Measurements from ENCODE around the gene DNAJC18.
A peak's percentile ranks its signal among the peaks of the same experiment; 100 is the strongest.
"Not testable (repeated sequence)": the region's sequence is repeated elsewhere in the genome, so short reads cannot be mapped to it uniquely, and the experiment has no call there.

DNAJC18 gene

DNA sequence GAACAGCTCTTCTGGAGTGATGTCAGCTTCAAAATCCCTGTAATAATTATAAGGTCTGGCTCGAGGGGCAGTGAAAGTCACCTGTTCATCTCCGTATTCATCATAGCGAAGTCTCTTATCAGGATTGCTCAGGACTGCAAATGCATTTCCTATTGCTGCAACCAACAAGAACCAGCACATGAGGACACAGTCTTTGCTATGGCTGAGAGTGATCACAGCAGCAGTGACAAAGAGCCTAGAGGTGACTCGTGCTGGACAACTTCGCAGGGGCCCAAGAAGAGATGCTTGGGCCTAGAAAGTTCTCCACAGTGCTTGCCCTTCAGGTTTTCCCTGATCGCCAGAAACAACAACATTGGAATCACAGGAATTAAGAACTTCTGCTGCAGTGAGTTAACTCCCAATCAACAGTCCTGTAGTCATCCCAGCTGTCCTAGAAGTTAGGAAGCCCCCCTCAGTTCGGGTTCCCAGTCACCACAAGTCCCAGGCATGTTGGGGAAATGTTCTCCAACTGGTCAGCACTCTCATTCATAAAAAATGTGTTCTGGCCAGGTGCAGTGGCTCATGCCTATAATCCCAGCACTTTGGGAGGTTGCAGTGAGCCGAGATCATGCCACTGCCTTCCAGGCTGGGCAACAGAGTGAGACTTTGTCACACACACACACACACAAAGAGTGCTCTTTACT is 13.0 kb downstream of the DNAJC18 start:
- peak; percentile 57 for DNase-seq (ENCODE audit: low read depth)

DNA sequence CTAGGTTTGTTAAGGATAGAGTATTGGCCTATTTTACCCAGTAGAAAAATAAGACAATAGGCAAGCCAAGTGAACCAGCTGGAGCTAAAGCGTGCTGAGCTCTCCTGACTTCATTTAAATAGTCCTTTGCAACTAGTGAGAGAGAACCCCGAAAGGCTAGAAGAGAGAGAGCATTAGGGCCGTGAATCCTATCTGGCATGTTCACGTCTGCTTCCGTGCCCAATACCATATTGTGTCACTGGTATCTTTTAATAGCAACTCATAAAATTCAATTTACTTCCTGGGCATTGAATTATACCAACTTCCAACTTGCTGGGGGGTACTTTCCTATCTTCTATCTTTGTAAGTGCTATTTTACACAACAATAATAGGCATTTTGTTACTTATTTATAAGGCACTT is 13.8 kb downstream of the DNAJC18 start:
- DNase-seq (ENCODE audit: low read depth) = no peak

DNA sequence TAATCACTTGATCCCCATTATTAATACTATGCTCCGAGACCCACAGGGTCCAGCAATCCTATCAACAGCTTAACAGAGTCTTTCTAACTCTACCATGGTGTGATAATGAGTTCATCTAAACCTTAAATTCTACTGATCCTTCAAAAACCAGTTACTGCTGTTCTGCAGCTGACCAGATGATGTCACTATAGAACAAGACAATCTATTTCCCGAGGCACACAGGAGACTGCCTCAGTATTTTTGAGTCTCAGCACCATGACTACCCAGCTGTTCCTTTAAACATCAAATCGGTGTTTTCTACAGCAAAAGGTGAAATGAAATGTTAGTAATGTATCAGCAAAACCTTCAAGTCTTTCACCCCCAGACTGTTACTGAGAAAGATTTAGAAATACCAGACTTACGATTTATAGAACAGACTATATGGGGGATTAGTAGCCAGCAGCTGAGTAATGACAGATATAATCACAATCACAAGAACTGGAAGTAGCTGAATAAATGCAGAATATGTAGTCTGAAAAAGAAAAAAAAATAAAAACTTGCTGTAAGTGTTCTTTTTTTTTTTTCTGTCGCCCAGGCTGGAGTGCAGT is 16.9 kb downstream of the DNAJC18 start:
- DNase-seq (ENCODE audit: low read depth) = peak; percentile 27

DNA sequence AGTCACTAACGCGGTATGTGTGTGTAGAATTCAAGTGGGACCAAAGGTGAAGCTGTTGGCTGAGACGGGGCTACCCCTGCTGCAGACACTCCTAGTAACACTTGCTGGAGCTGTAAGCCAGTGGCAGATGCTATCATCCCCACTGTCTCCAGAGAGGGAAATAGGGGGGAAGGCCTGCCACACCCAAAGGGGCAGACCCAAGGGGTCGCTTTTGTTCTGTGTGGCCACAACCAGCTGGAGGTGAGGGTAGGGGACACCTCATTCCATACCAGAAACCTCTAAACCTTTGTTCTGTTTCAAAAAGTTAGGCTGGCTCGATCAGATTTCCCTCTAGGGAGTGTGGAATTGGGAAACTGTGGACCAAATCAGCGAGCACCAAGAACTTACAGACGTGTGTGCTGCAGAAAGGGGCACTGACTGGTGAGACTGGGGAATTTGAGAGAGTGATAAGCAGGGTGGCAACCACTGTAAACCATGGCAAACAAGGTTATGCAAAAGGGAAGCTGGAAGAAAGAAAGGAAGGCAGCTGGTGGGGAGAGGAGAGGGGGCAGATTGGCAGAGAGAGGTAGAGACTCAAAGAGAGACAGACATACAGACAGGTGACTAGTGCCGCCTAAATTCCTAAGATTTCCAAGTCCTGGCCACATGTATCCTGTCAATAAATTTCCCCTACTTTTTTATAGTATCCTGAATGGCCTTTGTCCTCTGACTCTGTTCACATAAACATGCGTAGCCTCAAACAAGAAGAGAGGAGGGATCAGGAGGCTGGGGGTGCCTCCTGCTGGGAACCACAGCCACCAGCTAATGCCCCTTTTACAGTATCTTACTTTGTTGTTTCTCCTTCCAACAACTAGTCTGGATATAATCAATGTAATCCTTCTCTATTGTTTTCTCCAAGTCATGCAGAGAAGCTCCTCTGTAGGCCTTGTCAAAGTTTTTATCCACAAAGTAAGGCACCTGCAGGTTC is 19.8 kb downstream of the DNAJC18 start:
- no peak for DNase-seq (ENCODE audit: low read depth)

DNA sequence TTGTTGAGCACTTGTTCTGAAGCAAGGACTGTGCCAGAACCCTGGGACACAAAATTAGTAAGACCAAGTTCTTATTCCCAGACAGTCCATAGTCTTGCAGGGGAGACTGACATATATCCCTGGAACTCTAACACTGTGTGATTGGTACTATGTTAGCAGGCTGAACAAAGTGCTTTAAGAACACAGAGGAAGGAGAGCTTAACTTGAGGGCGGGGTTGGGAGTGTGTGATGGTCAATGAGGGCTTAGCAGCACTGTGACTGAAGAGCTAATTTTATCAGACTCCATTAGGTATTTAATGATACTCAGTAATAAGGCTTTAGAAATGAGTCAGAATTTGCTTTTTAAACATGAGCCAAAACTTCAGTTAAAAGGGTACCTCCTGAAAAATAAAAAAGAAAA is 20.5 kb downstream of the DNAJC18 start:
- DNase-seq (ENCODE audit: low read depth) = no peak

DNA sequence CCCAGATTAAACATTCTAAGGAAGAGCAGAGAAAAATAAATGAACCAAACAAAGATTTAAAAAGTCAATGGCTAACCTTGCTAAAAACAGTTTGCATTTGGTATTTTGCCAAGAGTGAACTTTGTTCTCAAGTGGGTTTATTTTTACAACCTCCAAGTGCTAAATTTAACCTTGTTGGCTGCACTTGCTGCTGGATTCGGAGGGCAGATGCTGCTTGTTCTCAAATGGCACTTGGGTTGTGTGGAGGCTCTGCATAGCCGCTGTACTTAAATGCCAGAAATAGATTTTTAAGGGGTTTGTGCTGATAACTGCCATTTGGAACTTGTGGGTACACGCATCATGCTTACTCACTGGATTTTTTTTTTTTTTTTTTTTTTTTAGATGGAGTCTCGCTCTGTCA is 22.1 kb downstream of the DNAJC18 start:
- DNase-seq (ENCODE audit: low read depth) = no peak

DNA sequence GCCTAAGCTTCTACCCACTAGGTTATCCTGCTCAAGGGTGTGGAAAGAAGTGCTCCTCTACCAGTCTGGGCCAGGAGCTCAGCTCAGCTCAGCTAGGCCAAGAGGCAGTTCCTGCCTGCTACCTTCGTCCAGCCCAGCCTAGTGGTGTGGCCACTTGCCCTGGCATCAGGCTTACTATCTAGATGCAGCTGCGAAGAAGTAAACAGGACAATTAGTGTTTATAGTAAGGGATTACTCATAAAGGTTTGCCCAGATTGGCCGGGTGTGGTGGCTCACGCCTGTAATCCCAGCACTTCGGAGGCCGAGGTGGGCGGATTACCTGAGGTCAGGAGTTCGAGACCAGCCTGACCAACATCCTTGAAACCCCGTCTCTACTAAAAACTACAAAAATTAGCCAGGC is 22.7 kb downstream of the DNAJC18 start:
- DNase-seq (ENCODE audit: low read depth) = no peak

DNA sequence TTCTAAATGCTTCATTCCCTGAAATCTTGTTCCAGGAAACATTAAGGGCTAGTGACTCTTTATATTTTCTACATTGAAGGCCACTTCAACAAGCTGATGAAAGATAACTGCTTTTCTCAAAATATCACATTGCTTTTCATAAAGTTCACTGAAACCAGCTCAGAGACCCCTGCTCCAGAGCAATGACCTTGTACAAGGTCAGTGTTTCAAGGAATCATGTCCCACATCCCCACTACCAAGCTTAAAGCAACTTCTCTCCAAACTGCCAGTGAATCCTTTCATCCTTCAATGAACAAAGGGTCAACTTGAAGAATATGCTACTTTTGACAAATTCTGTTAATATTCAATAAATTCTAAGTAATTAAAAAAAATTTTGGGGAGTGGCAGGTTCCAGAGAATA is 23.5 kb downstream of the DNAJC18 start:
- no peak for DNase-seq (ENCODE audit: low read depth)

DNA sequence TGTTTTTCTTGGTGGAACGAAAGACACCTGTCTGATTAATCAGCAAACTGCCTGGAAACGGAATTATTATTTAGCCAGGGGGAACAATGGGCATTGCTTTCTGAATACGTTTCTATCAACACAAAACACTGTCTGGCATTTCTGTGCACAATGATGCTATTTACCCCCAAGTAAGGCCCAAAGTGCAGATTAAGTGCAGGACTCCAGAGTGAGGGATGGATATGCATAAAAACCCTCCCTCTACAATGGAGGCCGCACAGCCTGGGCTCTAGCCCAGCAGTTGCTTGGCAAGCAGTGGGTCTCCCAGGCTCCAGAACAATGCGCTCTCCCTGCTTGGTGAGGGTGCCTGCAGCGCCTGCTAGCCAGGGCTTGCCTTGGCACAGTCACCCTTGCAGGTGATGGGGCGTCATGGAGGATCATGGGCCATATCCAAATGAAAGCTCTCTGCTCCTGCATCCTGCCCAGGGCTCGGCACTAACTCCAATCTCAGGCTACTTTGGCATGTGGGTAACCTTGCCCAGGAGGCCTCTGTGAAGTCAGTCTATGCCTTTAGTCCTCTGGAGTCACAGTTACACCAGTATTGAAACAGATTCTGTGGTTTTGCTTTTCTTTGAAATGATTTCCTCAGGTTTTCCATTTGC is 24.0 kb downstream of the DNAJC18 start:
- DNase-seq (ENCODE audit: low read depth) = no peak

DNA sequence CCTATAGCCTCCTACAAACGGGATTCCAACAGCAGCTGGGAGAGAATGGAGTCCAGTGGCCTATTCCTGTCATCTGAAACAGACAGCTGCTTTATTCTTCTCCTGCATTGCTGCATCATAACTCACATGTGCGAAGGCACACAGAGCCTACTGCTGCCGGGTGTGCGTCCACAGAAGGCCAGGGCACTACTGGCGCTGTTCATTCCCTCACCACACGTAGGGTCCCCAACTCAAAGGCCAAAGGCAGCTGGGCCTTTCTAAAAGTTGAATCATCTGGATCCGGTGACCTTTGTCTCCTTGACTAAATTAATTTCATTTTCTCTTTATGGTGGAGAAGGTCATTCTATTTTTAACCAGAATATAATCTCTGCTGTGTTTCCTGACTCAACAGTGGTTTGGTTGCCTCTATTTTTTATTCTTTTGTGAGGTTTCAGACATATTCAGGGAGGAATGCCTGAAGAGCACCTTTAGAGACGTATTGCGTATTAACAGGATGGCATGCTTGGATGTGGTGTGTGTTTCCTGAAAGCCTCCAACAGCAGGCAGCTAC is 24.7 kb downstream of the DNAJC18 start:
- DNase-seq (ENCODE audit: low read depth) = no peak

DNA sequence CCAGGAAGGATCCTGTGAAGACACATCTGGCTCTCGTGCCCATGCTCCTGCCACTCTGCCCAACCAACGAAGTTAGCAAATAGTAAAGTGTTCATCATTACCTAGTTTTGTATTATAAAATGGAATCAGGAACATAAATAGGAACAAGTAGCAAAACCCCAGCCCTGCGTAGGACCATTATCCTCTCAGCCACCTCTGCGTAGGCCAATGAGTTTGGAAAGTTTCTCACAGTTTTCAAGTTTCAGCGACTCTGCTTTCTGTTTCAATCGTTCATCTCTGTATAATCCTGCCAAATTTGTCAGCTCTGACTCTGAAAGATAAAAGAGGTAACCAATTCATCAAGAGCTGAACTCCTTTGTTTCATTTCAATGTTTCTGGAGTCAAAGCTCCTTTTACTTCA is 25.4 kb downstream of the DNAJC18 start:
- no peak for DNase-seq (ENCODE audit: low read depth)

DNA sequence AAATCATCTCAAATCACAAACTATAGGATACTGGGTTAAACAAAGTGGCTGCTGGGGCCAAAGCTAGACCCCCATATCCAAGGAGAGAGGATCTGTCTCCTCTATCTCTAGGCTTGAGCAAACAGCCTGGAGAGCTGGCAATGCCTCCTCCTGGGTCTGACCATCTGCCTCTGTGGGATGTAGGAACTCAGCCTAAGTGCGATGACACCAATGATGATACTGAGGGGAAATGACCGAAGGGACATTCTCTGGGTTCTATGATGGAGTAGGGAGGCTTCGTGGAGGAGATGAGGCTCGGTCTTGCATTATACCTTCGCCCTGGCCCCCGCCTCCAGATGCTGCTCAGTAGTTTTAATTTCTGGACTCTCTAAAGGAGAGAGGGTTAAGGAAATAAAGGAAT is 26.2 kb downstream of the DNAJC18 start:
- DNase-seq (ENCODE audit: low read depth) = no peak

DNA sequence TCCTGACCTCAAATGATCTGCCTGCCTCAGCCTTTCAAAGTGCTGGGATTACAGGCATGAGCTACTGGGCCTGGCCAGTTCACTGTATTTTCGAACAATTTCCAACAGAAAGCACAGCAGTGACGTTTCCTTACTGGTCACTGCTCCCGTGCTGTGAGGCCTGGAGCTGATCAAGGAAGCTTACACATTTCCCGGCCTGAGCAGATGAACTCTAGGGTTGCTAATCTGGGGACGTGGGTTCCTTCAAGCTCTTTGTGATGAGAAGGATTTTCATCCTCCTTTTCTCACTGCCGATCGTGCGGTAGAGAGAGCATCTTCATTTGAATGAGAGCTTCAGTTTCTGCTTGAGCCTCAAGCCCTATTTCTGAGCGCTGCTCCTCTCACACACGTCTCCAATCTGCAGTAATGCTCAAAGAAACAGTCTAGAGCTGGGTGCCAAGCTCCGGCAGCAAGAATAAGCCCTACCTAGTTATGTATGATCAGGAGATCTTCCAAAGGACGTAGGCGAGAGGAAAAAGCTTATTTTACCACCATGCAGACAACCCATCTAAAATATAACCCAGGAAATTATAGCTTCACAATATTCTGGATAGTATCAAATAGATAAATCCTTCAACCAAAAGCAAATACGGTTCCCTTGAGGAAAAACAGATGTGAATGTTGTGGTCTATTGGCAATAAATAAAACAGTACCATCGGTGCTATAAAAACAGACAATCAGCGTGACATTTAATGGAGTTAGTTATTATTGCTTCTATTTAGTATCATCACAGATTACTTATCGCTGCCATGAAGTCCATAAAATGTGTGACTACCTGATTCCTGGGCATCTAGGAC is 28.1 kb downstream of the DNAJC18 start:
- peak; percentile 27 for DNase-seq (ENCODE audit: low read depth)

DNA sequence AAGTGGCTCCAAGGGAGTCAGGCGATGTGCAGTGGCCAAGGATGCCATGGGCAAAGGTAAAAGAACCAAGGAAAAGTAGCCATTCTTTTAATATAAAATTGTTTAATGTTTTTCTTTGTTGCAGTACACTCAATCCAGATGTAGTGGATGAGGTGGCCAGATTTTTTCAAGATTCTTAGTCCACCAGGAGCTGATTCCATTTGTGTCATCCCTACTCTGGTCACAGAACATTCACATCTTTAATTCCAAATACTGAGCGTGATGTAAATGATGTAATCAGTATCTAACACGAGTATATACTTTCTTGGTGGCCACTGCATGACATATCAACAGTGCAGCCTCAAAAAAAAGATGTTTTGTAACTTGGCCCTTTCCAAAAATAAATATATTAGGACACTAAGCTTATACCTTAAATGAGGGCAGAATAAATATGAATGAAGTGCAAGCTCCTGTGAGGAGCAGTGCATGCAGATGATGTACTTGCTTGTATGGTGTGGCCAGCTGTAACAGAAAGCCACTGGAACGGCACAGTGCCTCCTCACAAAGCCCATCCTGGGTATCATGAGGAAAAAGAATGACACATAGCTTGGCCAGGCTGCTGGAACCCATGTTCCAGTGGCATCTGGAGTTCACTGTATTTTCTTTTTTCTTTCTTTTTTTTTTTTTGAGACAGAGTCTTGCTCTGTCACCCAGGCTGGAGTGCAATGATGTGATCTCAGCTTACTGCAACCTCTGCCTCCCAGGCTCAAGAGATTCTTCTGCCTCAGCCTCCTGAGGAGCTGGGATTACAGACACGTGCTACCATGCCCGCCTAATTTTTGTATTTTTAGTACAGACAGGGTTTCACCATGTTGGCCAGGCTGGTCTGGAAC is 29.0 kb downstream of the DNAJC18 start:
- no peak for DNase-seq (ENCODE audit: low read depth)

DNA sequence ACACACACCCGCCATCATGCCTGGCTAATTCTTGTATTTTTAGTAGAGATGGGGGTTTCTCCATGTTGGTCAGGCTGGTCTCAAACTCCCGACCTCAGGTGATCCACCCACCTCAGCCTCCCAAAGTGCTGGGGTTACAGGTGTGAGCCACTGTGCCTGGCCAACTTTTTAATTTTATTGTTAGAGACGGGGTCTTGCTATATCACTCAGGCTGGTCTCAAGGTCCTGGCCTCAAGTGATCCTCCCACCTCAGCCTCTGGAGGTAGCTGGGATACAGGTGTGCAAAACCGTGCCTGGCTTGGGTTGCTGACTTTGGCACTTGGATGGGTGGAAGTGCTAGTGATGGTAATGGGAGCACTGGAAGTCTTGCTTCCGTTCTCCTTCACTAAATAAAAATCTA is 30.2 kb downstream of the DNAJC18 start:
- DNase-seq (ENCODE audit: low read depth) = not testable (repeated sequence)

DNA sequence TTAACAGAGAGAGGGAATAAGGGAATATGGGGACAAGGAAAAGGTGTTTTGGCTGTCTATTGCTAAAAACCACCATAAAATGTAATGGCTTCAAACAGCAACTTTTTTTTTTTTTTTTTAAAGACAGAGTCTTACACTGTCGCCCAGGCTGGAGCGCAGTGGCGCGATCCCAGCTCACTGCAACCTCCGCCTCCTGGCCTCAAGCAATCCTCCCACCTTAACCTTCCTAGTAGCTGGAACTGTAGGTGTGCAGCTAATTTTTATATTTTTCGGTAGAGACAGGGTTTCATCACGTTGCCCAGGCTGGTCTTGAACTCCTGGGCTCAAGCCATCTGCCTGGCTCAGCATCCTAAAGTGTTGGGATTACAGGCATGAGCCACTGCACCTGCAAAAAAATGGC is 31.1 kb downstream of the DNAJC18 start:
- DNase-seq (ENCODE audit: low read depth) = no peak

DNA sequence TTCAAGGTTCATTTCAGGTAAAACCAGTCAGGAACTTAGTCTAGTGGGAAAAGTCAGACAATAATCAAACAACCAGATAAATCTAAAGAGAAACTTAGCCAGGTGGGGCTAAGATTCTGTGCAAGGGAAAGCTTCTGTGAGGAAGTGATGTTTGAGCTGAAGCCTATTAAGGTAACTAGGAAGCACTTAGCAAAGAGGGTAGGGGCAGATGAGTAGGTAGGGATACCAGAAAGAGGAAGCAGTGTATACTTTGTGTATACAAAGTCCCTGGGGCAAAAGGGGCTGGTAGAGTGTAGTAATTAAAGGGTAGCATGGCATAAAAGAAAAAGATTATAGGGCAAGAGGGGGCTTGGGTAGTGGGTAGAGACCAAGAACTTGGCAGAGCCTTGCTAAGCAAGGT is 31.8 kb downstream of the DNAJC18 start:
- DNase-seq (ENCODE audit: low read depth) = no peak

DNA sequence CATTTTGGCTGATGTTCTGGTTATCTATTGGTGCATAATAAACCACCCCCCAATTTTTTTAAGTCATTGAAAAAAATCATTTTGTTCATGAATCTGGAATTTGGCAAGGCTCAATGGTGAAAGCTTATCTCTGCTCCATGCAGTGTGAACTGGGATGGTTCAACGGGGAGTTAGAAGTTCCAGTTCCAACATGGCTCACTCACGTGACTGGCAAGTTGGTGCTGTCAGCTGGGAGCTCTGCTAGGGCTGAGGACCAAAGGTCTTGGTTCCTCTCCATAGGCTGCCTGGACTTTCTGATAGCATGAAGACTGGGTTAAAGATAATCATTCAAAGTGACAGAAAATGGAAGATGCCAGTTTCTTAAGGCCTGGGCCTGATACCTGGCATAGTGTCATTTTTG is 32.4 kb downstream of the DNAJC18 start:
- DNase-seq (ENCODE audit: low read depth) = no peak

DNA sequence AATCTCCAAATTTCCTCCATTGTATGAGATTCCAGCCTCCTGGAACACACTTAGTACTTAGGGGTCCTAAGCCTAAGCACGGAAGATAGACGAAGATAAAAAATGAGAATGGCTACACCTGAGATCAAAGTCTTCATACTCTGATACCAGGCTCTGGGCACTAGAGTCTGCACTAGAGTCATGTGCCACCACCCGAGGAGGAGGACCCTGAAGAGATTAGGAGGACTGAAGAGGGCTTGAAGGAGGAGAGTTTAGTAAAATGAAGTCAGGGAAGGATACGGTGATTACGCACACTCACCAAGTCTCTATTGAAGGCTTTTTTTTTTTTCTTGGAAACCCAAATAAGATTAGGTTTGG is 34.9 kb downstream of the DNAJC18 start:
- DNase-seq (ENCODE audit: low read depth) = no peak

DNA sequence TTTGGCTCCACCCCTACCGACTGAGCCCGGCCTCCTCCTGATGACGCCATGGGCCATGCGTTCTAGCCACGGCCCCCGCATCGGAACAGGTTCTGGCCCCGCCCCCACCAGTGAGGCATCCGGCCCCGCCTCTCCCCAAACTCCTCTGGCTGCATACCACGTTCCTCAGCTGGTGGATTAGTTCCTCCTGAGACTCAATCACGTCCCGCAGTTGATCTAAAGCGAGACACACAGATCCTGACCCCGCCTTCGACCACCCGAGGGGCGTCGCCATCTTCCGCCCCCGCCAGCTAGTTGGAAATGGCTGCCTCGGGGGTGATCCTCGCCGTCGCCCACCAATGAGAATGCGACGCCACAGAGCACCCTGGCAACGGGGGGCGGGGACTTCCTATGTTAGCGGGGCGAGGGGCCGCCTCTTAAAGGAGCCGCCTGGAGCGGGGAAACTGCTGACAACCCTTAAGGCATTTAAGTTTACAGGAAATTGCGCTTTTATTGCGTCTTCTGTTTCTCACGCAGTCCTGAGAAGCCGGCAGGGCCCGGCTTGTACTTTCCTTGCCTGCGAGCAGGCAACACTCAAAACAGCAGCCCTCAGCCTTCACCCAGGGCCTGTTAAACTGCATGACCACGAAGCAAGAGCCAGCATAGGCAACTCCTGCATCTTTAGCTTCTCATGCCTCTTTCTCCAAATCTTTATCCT is 35.4 kb downstream of the DNAJC18 start, which contains the start of gene SPATA24:
TSS of gene SPATA24 (minus strand) at position 303 of the 697 bp plus-strand sequence. CDS start at position 274, 29 bp downstream.
- DNase-seq (ENCODE audit: low read depth) = peak; percentile 85
